Natural killer cell (primary cell): ENCODE measurements around the gene RABL3. TPM values are rescaled to one million over a fixed set of nuclear protein-coding genes. Genes with fewer than 3 reads are reported as not detected.

Experiments used
- ATAC-seq, 3 donors: fragments of 150-1000 bp in 2 of 3; fragments of 200-7000 bp in 1 of 3; cut with Tn5 transposase; 1 replicate in 1 of 3; 2 replicates in 2 of 3; pipeline ENCODE4 v1.10.0; 2021; ENCODE audit warnings: mild to moderate bottlenecking in 2 of 3, moderate library complexity in 2 of 3
- DNase-seq, 2 donors: peaks; one replicate each; pipeline versions ENCODE4 v3.0.0 to v3.0.0-alpha.2; 2013 to 2021; ENCODE audit warnings: mixed read lengths in 1 of 2
- H3K27ac ChIP-seq: one replicate; pipeline ENCODE4 v1.5.1; 2013; ENCODE audit warnings: mild to moderate bottlenecking, low read length
- H3K27me3 ChIP-seq: one replicate; pipeline ENCODE4 v1.6.1; 2013; ENCODE audit warnings: low read length; ENCODE audit not compliant: control insufficient read depth, insufficient read depth
- H3K36me3 ChIP-seq: one replicate; pipeline ENCODE4 v1.6.1; 2013; ENCODE audit warnings: low read length; ENCODE audit not compliant: control insufficient read depth, insufficient read depth
- H3K4me1 ChIP-seq: one replicate; pipeline ENCODE4 v1.6.1; 2013; ENCODE audit warnings: low read length; ENCODE audit not compliant: control insufficient read depth, insufficient read depth
- H3K4me3 ChIP-seq: one replicate; pipeline ENCODE4 v1.5.1; 2013; ENCODE audit warnings: low read length
- H3K9me3 ChIP-seq: one replicate; pipeline ENCODE4 v1.6.1; 2013; ENCODE audit warnings: low read length; ENCODE audit not compliant: control insufficient read depth, insufficient read depth
- H3K27ac Mint-ChIP-seq, 2 donors: one replicate each; pipeline ENCODE4 v1.8.0; 2022; ENCODE audit warnings: mild to moderate bottlenecking in 2 of 2, mixed read lengths in 2 of 2, moderate library complexity in 1 of 2
- H3K27me3 Mint-ChIP-seq, 2 donors: one replicate each; pipeline ENCODE4 v1.8.0; 2022; ENCODE audit warnings: low read depth in 2 of 2, mixed read lengths in 2 of 2
- H3K36me3 Mint-ChIP-seq: one replicate; pipeline ENCODE4 v1.8.0; 2022; ENCODE audit warnings: mixed read lengths
- H3K4me1 Mint-ChIP-seq, 2 donors: one replicate each; pipeline ENCODE4 v1.8.0; 2022; ENCODE audit warnings: mixed read lengths in 2 of 2
- H3K4me3 Mint-ChIP-seq: one replicate; pipeline ENCODE4 v1.8.0; 2022; ENCODE audit warnings: mild to moderate bottlenecking, moderate library complexity, mixed read lengths
- H3K9me3 Mint-ChIP-seq, 2 donors: one replicate each; pipeline ENCODE4 v1.8.0; 2022; ENCODE audit warnings: mixed read lengths in 2 of 2
- WGBS: methylation state at CpG from one replicate; pipeline ENCODE4 v1.1.7; 2013; ENCODE audit warnings: missing lambda C conversion rate; ENCODE audit not compliant: insufficient coverage; 5-methylcytosine and 5-hydroxymethylcytosine counted together
- intact Hi-C: fragments of 100-400 bp; cut with micrococcal nuclease; formaldehyde crosslinking; loops from one replicate; pipeline ENCODE4 v1.14.2; 2022
- total RNA-seq, 4 donors: library from RNA; stranded (reverse); fragments of 120-200 nt in 1 of 4; gene quantifications; one replicate each; pipeline versions ENCODE4 v1.2.3 to v1.2.4, GENCODE V29; 2013 to 2022
- TF ChIP-seq, protein P1 (sequence below): fragments of 200-600 bp; IDR thresholded peaks from one replicate; pipeline ENCODE4 v1.8.0; 2022; ENCODE audit warnings: antibody characterized with exemption

Gene RABL3
- total RNA-seq, 3 donors from 2014 or later (not counting 1 experiment from before 2014, with no cell fraction given) = 11.7 to 18.4 (median 16.7) TPM

DNA sequence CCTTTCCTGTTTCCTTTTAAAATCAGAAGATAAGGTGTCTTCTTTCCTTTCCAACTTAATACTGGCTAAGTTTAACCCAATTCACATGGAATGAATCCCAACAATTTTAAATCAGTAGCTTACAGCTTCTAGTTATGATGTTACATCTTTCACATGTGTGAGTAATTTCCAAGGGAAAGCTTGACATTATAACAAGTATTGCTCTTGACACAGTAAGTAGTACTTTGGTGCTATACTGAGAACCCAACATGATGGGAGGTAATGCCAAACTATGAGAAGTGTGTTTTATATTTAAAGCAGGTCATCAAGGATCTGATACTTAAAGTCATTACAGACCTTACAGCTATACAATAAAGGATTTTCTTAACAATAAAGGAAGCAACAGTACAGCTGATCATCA lies 29.1 kb downstream of the RABL3 start:
- DNase-seq (no peak), ATAC-seq (no peak)
- Mint-ChIP-seq H3K27me3 (no peaks in the 10 kb centered on the region), H3K4me1 (peaks cover 0 to 4% of the 10 kb centered on the region in 2 donors), H3K27ac (no peak overlapping the region), H3K36me3 (no peaks in the 10 kb centered on the region), H3K9me3 (no peaks in the 10 kb centered on the region), H3K4me3 (no peak overlapping the region)
- Histone ChIP-seq H3K4me3 (no peak overlapping the region), H3K36me3 (peaks cover 3% of the 10 kb centered on the region), H3K4me1 (no peaks in the 10 kb centered on the region), H3K27me3 (no peaks in the 10 kb centered on the region), H3K9me3 (no peaks in the 10 kb centered on the region), H3K27ac (no peak overlapping the region)
- TF ChIP-seq, protein P1, sequence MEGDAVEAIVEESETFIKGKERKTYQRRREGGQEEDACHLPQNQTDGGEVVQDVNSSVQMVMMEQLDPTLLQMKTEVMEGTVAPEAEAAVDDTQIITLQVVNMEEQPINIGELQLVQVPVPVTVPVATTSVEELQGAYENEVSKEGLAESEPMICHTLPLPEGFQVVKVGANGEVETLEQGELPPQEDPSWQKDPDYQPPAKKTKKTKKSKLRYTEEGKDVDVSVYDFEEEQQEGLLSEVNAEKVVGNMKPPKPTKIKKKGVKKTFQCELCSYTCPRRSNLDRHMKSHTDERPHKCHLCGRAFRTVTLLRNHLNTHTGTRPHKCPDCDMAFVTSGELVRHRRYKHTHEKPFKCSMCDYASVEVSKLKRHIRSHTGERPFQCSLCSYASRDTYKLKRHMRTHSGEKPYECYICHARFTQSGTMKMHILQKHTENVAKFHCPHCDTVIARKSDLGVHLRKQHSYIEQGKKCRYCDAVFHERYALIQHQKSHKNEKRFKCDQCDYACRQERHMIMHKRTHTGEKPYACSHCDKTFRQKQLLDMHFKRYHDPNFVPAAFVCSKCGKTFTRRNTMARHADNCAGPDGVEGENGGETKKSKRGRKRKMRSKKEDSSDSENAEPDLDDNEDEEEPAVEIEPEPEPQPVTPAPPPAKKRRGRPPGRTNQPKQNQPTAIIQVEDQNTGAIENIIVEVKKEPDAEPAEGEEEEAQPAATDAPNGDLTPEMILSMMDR = no peak
- intact Hi-C loops = no loop called here

DNA sequence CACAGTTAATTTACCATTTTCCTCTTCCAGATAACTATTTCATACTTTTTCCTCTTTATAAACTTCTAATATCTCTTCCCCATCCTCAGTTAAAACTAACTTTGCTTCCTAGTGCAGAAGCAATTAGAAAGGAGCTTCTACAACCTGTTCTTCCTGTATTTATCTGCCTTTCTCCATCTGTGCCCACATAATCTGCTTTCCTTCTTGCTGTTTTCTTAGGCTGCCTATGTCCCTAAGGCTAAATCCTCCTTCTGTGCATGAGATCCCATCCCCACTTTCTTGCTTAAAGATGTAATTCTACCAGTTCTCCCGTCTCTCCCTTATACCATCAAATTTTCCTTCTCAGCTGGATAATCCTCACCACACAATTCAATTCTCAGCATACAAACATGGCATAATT lies 31.9 kb downstream of the RABL3 start:
- no peak overlapping the region for H3K4me3 Mint-ChIP-seq
- H3K27me3 ChIP-seq = no peaks in the 10 kb centered on the region
- H3K9me3 Mint-ChIP-seq = no peaks in the 10 kb centered on the region
- H3K27ac ChIP-seq = no peak overlapping the region
- H3K36me3 ChIP-seq = peaks cover 3% of the 10 kb centered on the region
- ATAC-seq (no peak), DNase-seq (no peak)
- H3K36me3 Mint-ChIP-seq = no peaks in the 10 kb centered on the region
- 96% methylated on average over 1 of the region's 1 CpG for WGBS
- H3K27me3 Mint-ChIP-seq = no peaks in the 10 kb centered on the region
- H3K4me1 ChIP-seq = no peaks in the 10 kb centered on the region
- H3K4me1 Mint-ChIP-seq = no peaks in the 10 kb centered on the region
- TF ChIP-seq, protein P1 = no peak
- H3K9me3 ChIP-seq = no peaks in the 10 kb centered on the region
- intact Hi-C loops = no loop called here
- no peak overlapping the region for H3K27ac Mint-ChIP-seq
- H3K4me3 ChIP-seq = no peak overlapping the region

- H3K4me3 ChIP-seq = no peak overlapping the region
- no peaks in the 10 kb centered on the region for H3K4me1 ChIP-seq
- DNase-seq (no peak), ATAC-seq (no peak)
- TF ChIP-seq, protein P1 = no peak
- Mint-ChIP-seq H3K4me3 (no peak overlapping the region), H3K27me3 (no peaks in the 10 kb centered on the region), H3K27ac (no peak overlapping the region), H3K36me3 (peaks cover 10% of the 10 kb centered on the region), H3K4me1 (no peaks in the 10 kb centered on the region), H3K9me3 (peaks cover 1 to 3% of the 10 kb centered on the region in 2 donors)
- H3K27me3 ChIP-seq = no peaks in the 10 kb centered on the region
- H3K36me3 ChIP-seq = peaks cover 6% of the 10 kb centered on the region
- H3K27ac ChIP-seq = no peak overlapping the region
- H3K9me3 ChIP-seq = no peaks in the 10 kb centered on the region
- intact Hi-C loops = no loop called here
Measured at GRCh38 chr3:120708408-120708807, 33.9 kb downstream of the RABL3 start.

DNA sequence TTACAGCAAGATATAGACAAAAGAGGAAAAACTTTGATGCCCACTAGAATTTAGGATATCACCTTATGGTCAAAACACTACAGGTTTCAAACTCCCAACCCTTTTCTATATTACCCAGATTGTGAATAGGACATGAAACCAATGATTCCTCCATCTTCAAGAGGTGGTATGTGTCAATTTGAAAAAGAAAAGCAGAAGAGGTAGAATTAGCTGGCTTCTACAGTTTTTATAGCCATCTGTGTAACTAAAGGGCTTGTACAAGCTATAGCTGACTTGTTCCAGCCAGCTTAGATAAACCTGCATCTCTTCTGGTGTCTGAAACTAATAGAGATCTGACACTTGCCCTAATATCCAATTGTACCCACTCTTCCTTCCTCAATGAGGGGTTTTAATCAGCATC lies 35.4 kb downstream of the RABL3 start:
- ATAC-seq (no peak), DNase-seq (no peak)
- no peak overlapping the region for H3K27ac Mint-ChIP-seq
- H3K27me3 Mint-ChIP-seq = no peaks in the 10 kb centered on the region
- Histone ChIP-seq H3K4me3 (no peak overlapping the region), H3K27me3 (no peaks in the 10 kb centered on the region), H3K27ac (no peak overlapping the region), H3K9me3 (peaks cover 4% of the 10 kb centered on the region), H3K36me3 (peaks cover 6% of the 10 kb centered on the region), H3K4me1 (no peaks in the 10 kb centered on the region)
- intact Hi-C loops = no loop called here
- H3K9me3 Mint-ChIP-seq = peaks cover 4 to 5% of the 10 kb centered on the region in 2 donors
- TF ChIP-seq, protein P1 = no peak
- H3K4me3 Mint-ChIP-seq = no peak overlapping the region
- H3K36me3 Mint-ChIP-seq = peaks cover 16% of the 10 kb centered on the region
- H3K4me1 Mint-ChIP-seq = no peaks in the 10 kb centered on the region
